H1 (cell line): ENCODE results near the gene SERPINA6. TPM values are rescaled to one million over a fixed set of nuclear protein-coding genes. Genes with fewer than 3 reads are reported as not detected.
A peak's percentile ranks its signal among the peaks of the same experiment; 100 is the strongest.

Experiments
- CTCF ChIA-PET: fragments of 300-600 bp; sonication (Branson Sonifier 250); formaldehyde crosslinking; loops from one replicate; lab custom pipeline; 2021; ENCODE audit not compliant: partially characterized antibody; lab: Charles Lee
- POLR2A ChIA-PET: fragments of 300-600 bp; sonication (Branson Sonifier 250); formaldehyde crosslinking; loops from one replicate; lab custom pipeline; 2021; ENCODE audit warnings: inconsistent platforms; ENCODE audit not compliant: partially characterized antibody; lab: Charles Lee
- DNase-seq, 2 experiments: peaks; one replicate each; pipeline versions ENCODE4 v3.0.0 to v3.0.0-alpha.2; 2010 to 2022; ENCODE audit warnings: low spot score in 2 of 2, low read depth in 1 of 2, mixed read lengths in 1 of 2
- FAIRE-seq: peaks from 2 replicates; lab custom pipeline; 2011; peaks lifted over from hg19 to GRCh38; lab: Jason Lieb, UNC
- H2AFZ ChIP-seq: 2 replicates; pipeline ENCODE4 v1.8.1; 2012; ENCODE audit warnings: low read length, inconsistent platforms
- H2AK5ac ChIP-seq: 2 replicates; pipeline ENCODE4 v1.6.1; 2013; ENCODE audit warnings: low read depth, low read length
- H2BK120ac ChIP-seq: replicated peaks from 2 replicates; pipeline ENCODE3; 2013; ENCODE audit warnings: low read depth, low read length, inconsistent platforms
- H2BK12ac ChIP-seq: 2 replicates; pipeline ENCODE4 v1.6.1; 2013; ENCODE audit warnings: low read depth, low read length
- H2BK15ac ChIP-seq: 2 replicates; pipeline ENCODE4 v1.6.1; 2013; ENCODE audit warnings: low read length
- H2BK20ac ChIP-seq: 2 replicates; pipeline ENCODE4 v1.6.1; 2013; ENCODE audit warnings: low read length
- H2BK5ac ChIP-seq: 2 replicates; pipeline ENCODE4 v1.6.1; 2013; ENCODE audit warnings: low read depth, low read length
- H3K14ac ChIP-seq: 2 replicates; pipeline ENCODE4 v1.6.1; 2013; ENCODE audit warnings: inconsistent platforms; ENCODE audit not compliant: insufficient read length
- H3K18ac ChIP-seq: 2 replicates; pipeline ENCODE4 v1.6.1; 2013; ENCODE audit warnings: low read length; ENCODE audit errors: extremely low read depth
- H3K23ac ChIP-seq: 2 replicates; pipeline ENCODE4 v1.6.1; 2013; ENCODE audit warnings: inconsistent platforms; ENCODE audit not compliant: insufficient read length
- H3K23me2 ChIP-seq: 2 replicates; pipeline ENCODE4 v1.6.1; 2013; ENCODE audit warnings: low read depth, low read length
- H3K27ac ChIP-seq: 2 replicates; pipeline ENCODE4 v1.6.1; 2011; ENCODE audit warnings: low read depth, low read length, inconsistent platforms
- H3K27me3 ChIP-seq, 4 experiments: replicated peaks in 1 of 4; 1 replicate in 1 of 4; 2 replicates in 3 of 4; pipeline versions ENCODE4 v1.6.1 to v1.8.1; 2011 to 2013; ENCODE audit warnings: low read length in 3 of 4, mild to moderate bottlenecking in 3 of 4, inconsistent platforms in 2 of 4, mixed read lengths in 2 of 4, moderate library complexity in 1 of 4; ENCODE audit not compliant: control insufficient read depth in 3 of 4, insufficient read depth in 3 of 4; ENCODE audit errors: extremely low read depth in 1 of 4
- H3K36me3 ChIP-seq, 4 experiments: 2 replicates each; pipeline versions ENCODE4 v1.6.1 to v1.8.1; 2011 to 2013; ENCODE audit warnings: mild to moderate bottlenecking in 4 of 4, low read length in 3 of 4, moderate library complexity in 2 of 4, control low read depth in 1 of 4, inconsistent platforms in 1 of 4; ENCODE audit not compliant: insufficient read depth in 4 of 4, control insufficient read depth in 2 of 4
- H3K4ac ChIP-seq: replicated peaks from 2 replicates; pipeline ENCODE3; 2013; ENCODE audit warnings: low read length, low read depth, mixed read lengths, inconsistent platforms; ENCODE audit not compliant: insufficient read length
- H3K4me1 ChIP-seq, 4 experiments: replicated peaks in 1 of 4; 1 replicate in 1 of 4; 2 replicates in 3 of 4; pipeline versions ENCODE4 v1.6.1 to v1.8.1; 2011 to 2013; ENCODE audit warnings: low read length in 3 of 4, inconsistent platforms in 2 of 4, mixed read lengths in 1 of 4; ENCODE audit not compliant: insufficient read depth in 4 of 4, control insufficient read depth in 3 of 4
- H3K4me2 ChIP-seq, 2 experiments: 2 replicates each; pipeline versions ENCODE4 v1.6.1 to v1.8.1; 2011 to 2013; ENCODE audit warnings: low read depth in 2 of 2, low read length in 2 of 2, control low read depth in 1 of 2, inconsistent platforms in 1 of 2, mild to moderate bottlenecking in 1 of 2; ENCODE audit not compliant: insufficient read depth in 1 of 2
- H3K4me3 ChIP-seq, 4 experiments: fragments of 200-600, 300-600 bp in 1 of 4; sonication (generic), shearing (Covaris generic), sonication (Bioruptor Twin) in 1 of 4; 2 replicates each; pipeline versions ENCODE4 v1.5.1 to v1.8.1; 2011 to 2016; ENCODE audit warnings: low read length in 4 of 4, low read depth in 3 of 4, control low read depth in 2 of 4, inconsistent platforms in 2 of 4, mild to moderate bottlenecking in 2 of 4, mixed read lengths in 1 of 4, moderate library complexity in 1 of 4; ENCODE audit not compliant: insufficient read depth in 2 of 4; ENCODE audit errors: extremely low read depth in 1 of 4
- H3K56ac ChIP-seq: replicated peaks from 2 replicates; pipeline ENCODE3; 2013; ENCODE audit warnings: low read depth, mild to moderate bottlenecking, mixed read lengths, low read length, inconsistent platforms; ENCODE audit not compliant: insufficient read length
- H3K79me1 ChIP-seq: 2 replicates; pipeline ENCODE4 v1.6.1; 2013; ENCODE audit warnings: low read depth, low read length, control low read depth
- H3K79me2 ChIP-seq, 2 experiments: 2 replicates each; pipeline versions ENCODE4 v1.6.1 to v1.8.1; 2012 to 2013; ENCODE audit warnings: low read length in 2 of 2, mild to moderate bottlenecking in 2 of 2, inconsistent platforms in 1 of 2; ENCODE audit not compliant: insufficient read depth in 2 of 2, control insufficient read depth in 1 of 2
- H3K9ac ChIP-seq, 4 experiments: replicated peaks in 1 of 4; 1 replicate in 1 of 4; 2 replicates in 3 of 4; pipeline versions ENCODE4 v1.6.1 to v1.8.1; 2011 to 2013; ENCODE audit warnings: low read depth in 3 of 4, low read length in 3 of 4, control low read depth in 2 of 4, mild to moderate bottlenecking in 2 of 4, moderate library complexity in 2 of 4, inconsistent platforms in 1 of 4; ENCODE audit errors: extremely low read depth in 1 of 4
- H3K9me3 ChIP-seq, 2 experiments: 2 replicates each; pipeline versions ENCODE4 v1.6.1 to v1.8.1; 2012 to 2013; ENCODE audit warnings: mild to moderate bottlenecking in 2 of 2, moderate library complexity in 2 of 2, control low read depth in 1 of 2, inconsistent platforms in 1 of 2, low read depth in 1 of 2, low read length in 1 of 2, mixed read lengths in 1 of 2; ENCODE audit not compliant: insufficient read depth in 2 of 2
- H4K20me1 ChIP-seq, 2 experiments: replicated peaks in 1 of 2; 2 replicates each; pipeline versions ENCODE3 to v1.8.1; 2011 to 2013; ENCODE audit warnings: inconsistent platforms in 2 of 2, low read length in 2 of 2, mild to moderate bottlenecking in 1 of 2; ENCODE audit not compliant: insufficient read depth in 2 of 2, control insufficient read depth in 1 of 2
- H4K5ac ChIP-seq: 2 replicates; pipeline ENCODE4 v1.6.1; 2013; ENCODE audit warnings: low read length, low read depth, mixed read lengths, inconsistent platforms; ENCODE audit not compliant: insufficient read length
- H4K8ac ChIP-seq: 2 replicates; pipeline ENCODE4 v1.8.0; 2013; ENCODE audit warnings: mild to moderate bottlenecking, moderate library complexity, low read length, inconsistent platforms; ENCODE audit not compliant: insufficient read depth; ENCODE audit errors: extremely low read depth
- H4K91ac ChIP-seq: replicated peaks from 2 replicates; pipeline ENCODE3; 2013; ENCODE audit warnings: low read length, mixed read lengths, inconsistent platforms; ENCODE audit not compliant: insufficient read length
- CTBP2 ChIP-seq: IDR thresholded peaks from 2 replicates; pipeline ENCODE4 v1.7.0; 2011; ENCODE audit warnings: borderline replicate concordance, mild to moderate bottlenecking, moderate library complexity, mixed read lengths, low read length; ENCODE audit not compliant: insufficient read depth, insufficient read length
- KDM1A ChIP-seq: fragments of 200-600, 300-600 bp; sonication (generic); IDR thresholded peaks from 2 replicates; pipeline ENCODE4 v1.7.1; 2016; ENCODE audit warnings: mild to moderate bottlenecking, low read length, borderline replicate concordance
- YY1 ChIP-seq: IDR thresholded peaks from 2 replicates; pipeline ENCODE4 v1.6.1; 2011; ENCODE audit warnings: low read depth, mild to moderate bottlenecking, low read length
- WGBS, 2 experiments: shearing (Covaris generic) in 1 of 2; methylation state at CpG; one replicate each; pipeline versions ENCODE4 v1.1.6 to v1.1.7; 2013 to 2015; ENCODE audit warnings: low lambda C conversion rate in 2 of 2, mixed read lengths in 2 of 2, inconsistent platforms in 1 of 2, low coverage in 1 of 2, missing lambda C conversion rate in 1 of 2; ENCODE audit not compliant: insufficient replicate concordance in 2 of 2, insufficient coverage in 1 of 2, insufficient read length in 1 of 2; ENCODE audit errors: extremely low coverage in 1 of 2, missing lambda C conversion rate in 1 of 2; 5-methylcytosine and 5-hydroxymethylcytosine counted together
- polyA plus RNA-seq, 7 experiments: library from polyadenylated mRNA; depleted of rRNA in 3 of 7; stranded (reverse) in 5 of 7; unstranded in 2 of 7; fragments of >200 nt in 5 of 7; fragments of 200-250 nt in 2 of 7; gene quantifications; 1 replicate in 5 of 7; 2 replicates in 1 of 7; 4 replicates in 1 of 7; pipeline versions ENCODE4 v1.2.1 to v1.2.3, GENCODE V29; 2011 to 2013; ENCODE audit warnings: missing spikeins in 2 of 7, mixed read lengths in 2 of 7
- total RNA-seq: library from RNA; stranded (reverse); fragmentation: NEBNext Ultra II Directional; extraction: Animal tissue kit (Norgen Biotek cat#: 25700); gene quantifications from 2 replicates; pipeline ENCODE4 v1.2.1, GENCODE V29; 2021

Gene SERPINA6
- total and polyA plus RNA-seq, 2 of the 8 experiments (the other 6 are each of a cell fraction or from before 2014, with no cell fraction given), result not detected

DNA sequence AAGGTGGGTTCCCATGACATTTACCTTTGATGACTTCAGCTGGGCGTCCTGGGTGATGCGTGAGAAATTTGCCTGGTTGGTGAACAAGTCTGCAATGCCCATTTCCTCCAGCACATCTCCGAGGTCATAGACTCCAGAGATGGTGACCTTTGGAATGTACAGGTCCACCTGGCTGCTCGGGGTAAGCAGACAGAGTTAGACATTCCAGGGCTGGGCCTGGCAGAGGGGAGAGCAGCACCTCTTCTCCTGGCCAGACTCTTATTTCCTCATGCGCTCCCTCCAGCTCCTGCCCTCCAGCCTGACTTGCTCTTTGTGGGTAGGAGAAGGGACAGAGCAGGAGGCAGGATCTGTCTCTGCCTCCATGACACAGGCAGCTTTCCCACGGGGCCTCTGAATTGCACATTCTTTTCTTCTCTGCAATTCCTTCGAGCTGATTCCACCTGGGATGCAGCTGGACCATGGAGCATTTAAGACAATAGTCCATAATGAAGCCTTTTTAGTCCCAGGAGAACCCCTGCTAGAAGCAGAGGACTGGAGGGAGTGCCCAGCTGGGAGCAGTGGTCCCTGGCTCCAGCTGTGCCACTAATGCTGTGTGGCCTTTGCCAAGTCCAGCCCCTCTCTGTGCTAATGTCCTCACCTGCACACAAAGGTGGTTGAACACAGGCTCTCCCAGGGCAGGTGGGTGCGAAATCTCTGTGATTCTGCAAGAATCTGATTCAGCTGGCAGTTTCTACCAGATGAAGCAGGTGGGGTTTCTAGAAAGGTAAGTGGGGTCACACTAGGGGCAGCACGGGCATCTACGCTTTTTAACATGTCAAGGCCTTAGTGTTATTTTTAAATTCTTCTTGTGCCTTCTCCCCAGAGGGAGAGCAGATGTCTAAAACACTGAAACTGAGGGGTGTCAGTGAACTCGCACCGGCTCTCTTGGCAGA lies 16.8 kb downstream of the SERPINA6 start:
- Histone ChIP-seq H3K18ac (no peak overlapping the region), H3K4me1 (no peaks in the 10 kb centered on the region), H2AK5ac (no peak overlapping the region), H3K9me3 (peaks cover 9 to 10% of the 10 kb centered on the region in 2 experiments; a peak in 3 of 4 replicates), H3K23ac (no peak overlapping the region), H3K4ac (no peak overlapping the region), H2BK15ac (no peak overlapping the region), H3K36me3 (no peaks in the 10 kb centered on the region), H2BK5ac (no peak overlapping the region), H4K8ac (no peak overlapping the region; the same call in 1 of the 2 replicates), H3K79me2 (no peaks in the 10 kb centered on the region), H4K20me1 (no peaks in the 10 kb centered on the region), H2BK120ac (no peak overlapping the region), H3K79me1 (no peaks in the 10 kb centered on the region), H2BK20ac (no peak overlapping the region), H3K14ac (no peak overlapping the region), H4K5ac (no peak overlapping the region), H3K4me3 (no peak overlapping the region), H3K4me2 (no peak overlapping the region), H4K91ac (no peak overlapping the region), H2AFZ (no peak overlapping the region), H3K23me2 (no peaks in the 10 kb centered on the region), H2BK12ac (no peak overlapping the region), H3K27ac (no peak overlapping the region), H3K9ac (no peak overlapping the region), H3K56ac (no peak overlapping the region), H3K27me3 (no peaks in the 10 kb centered on the region)
- TF ChIP-seq CTBP2 (no peak), YY1 (no peak), KDM1A (0 out of 2 replicates have a peak, but pooled peaks have one; percentile 31)
- WGBS, 2 experiments, result 86% methylated on average over 12 of the region's 12 CpGs; no CpG with 5 or more reads in 1 of the 2 experiments
- no peak for FAIRE-seq
- CTCF ChIA-PET, result interaction anchor here (0.7 to 4.3 kb wide), 25 partner anchors 9 to 370 kb away, joined by 3 to 39 read pairs (median 4); partner anchors contain the start of genes IFI27L2 and SERPINA6
- POLR2A ChIA-PET, result no interaction called here
- DNase-seq, result no peak
